WTC11 (cell line): ENCODE measurements around the gene MBNL1.

Source experiments
- ATF3 ChIP-seq: sonication (generic); formaldehyde crosslinking; conservative IDR thresholded peaks from 2 replicates; pipeline ENCODE4 v1.8.1; 2022; ENCODE audit warnings: mild to moderate bottlenecking, missing genetic modification reagents
- CBFB ChIP-seq: sonication (generic); formaldehyde crosslinking; IDR thresholded peaks from 2 replicates; pipeline ENCODE4 v1.8.1; 2022; ENCODE audit warnings: mild to moderate bottlenecking, low read depth, missing genetic modification reagents
- CTCF ChIP-seq: fragments of 200-600 bp; IDR thresholded peaks from 2 replicates; pipeline ENCODE4 v1.8.0; 2022; ENCODE audit warnings: antibody characterized with exemption
- ELF4 ChIP-seq: sonication (generic); formaldehyde crosslinking; IDR thresholded peaks from 2 replicates; pipeline ENCODE4 v1.8.1; 2022; ENCODE audit warnings: low read depth, mild to moderate bottlenecking, moderate library complexity, missing genetic modification reagents
- JUN ChIP-seq: sonication (generic); formaldehyde crosslinking; IDR thresholded peaks from 2 replicates; pipeline ENCODE4 v1.8.0; 2023; ENCODE audit warnings: mild to moderate bottlenecking, missing genetic modification reagents
- KAT7 ChIP-seq: sonication (generic); formaldehyde crosslinking; IDR thresholded peaks from 2 replicates; pipeline ENCODE4 v1.8.1; 2023; ENCODE audit warnings: missing genetic modification reagents, mild to moderate bottlenecking, borderline replicate concordance
- NFE2L1 ChIP-seq: sonication (generic); formaldehyde crosslinking; IDR thresholded peaks from 2 replicates; pipeline ENCODE4 v1.8.1; 2023; ENCODE audit warnings: missing genetic modification reagents
- NR2C2 ChIP-seq: sonication (generic); formaldehyde crosslinking; IDR thresholded peaks from 2 replicates; pipeline ENCODE4 v1.8.0; 2022; ENCODE audit warnings: mild to moderate bottlenecking, missing genetic modification reagents
- ZBTB43 ChIP-seq: sonication (generic); formaldehyde crosslinking; IDR thresholded peaks from 2 replicates; pipeline ENCODE4 v1.8.1; 2023; ENCODE audit warnings: mild to moderate bottlenecking, missing genetic modification reagents
- ZNF263 ChIP-seq: sonication (generic); formaldehyde crosslinking; IDR thresholded peaks from 2 replicates; pipeline ENCODE4 v1.8.1; 2022; ENCODE audit warnings: low read depth, mild to moderate bottlenecking, moderate library complexity, missing genetic modification reagents
- TF ChIP-seq, protein P1 (sequence below): sonication (generic); formaldehyde crosslinking; IDR thresholded peaks from 2 replicates; pipeline ENCODE4 v1.8.1; 2023; ENCODE audit warnings: mild to moderate bottlenecking, missing genetic modification reagents, moderate library complexity
- TF ChIP-seq, protein P2 (sequence below): sonication (generic); formaldehyde crosslinking; IDR thresholded peaks from 2 replicates; pipeline ENCODE4 v1.8.1; 2022; ENCODE audit warnings: low read depth, missing genetic modification reagents, borderline replicate concordance

- no peak for TF ChIP-seq ZNF263 (CRISPR knock-in tag)
- no peak for TF ChIP-seq CTCF
- TF ChIP-seq NFE2L1 (CRISPR knock-in tag) = no peak
- TF ChIP-seq, protein P1, sequence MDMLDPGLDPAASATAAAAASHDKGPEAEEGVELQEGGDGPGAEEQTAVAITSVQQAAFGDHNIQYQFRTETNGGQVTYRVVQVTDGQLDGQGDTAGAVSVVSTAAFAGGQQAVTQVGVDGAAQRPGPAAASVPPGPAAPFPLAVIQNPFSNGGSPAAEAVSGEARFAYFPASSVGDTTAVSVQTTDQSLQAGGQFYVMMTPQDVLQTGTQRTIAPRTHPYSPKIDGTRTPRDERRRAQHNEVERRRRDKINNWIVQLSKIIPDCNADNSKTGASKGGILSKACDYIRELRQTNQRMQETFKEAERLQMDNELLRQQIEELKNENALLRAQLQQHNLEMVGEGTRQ (CRISPR knock-in tag) = no peak
- no peak for TF ChIP-seq JUN (CRISPR knock-in tag)
- TF ChIP-seq, protein P2, sequence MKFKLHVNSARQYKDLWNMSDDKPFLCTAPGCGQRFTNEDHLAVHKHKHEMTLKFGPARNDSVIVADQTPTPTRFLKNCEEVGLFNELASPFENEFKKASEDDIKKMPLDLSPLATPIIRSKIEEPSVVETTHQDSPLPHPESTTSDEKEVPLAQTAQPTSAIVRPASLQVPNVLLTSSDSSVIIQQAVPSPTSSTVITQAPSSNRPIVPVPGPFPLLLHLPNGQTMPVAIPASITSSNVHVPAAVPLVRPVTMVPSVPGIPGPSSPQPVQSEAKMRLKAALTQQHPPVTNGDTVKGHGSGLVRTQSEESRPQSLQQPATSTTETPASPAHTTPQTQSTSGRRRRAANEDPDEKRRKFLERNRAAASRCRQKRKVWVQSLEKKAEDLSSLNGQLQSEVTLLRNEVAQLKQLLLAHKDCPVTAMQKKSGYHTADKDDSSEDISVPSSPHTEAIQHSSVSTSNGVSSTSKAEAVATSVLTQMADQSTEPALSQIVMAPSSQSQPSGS (CRISPR knock-in tag) = no peak
- no peak for TF ChIP-seq ATF3 (CRISPR knock-in tag)
- TF ChIP-seq NR2C2 = no peak
- TF ChIP-seq ELF4 = no peak
- TF ChIP-seq ZBTB43 (CRISPR knock-in tag) = no peak
- TF ChIP-seq CBFB = no peak
- TF ChIP-seq KAT7 (CRISPR knock-in tag) = no peak
Observed at GRCh38 chr3:152319256-152319655, 50.5 kb downstream of the MBNL1 start.
